A673 (cell line): Measurements from ENCODE around the gene SLMAP. TPM values are rescaled to one million over a fixed set of nuclear protein-coding genes. Genes with fewer than 3 reads are reported as not detected.

ENCODE experiments used
- BruUV-seq: library from RNA; stranded (reverse); fragments of 400-500 nt; replicated peaks from 2 replicates; lab custom pipeline; 2021; lab: Mats Ljungman, UMichigan
- CTCF ChIA-PET: fragments of 300-600 bp; sonication (Branson Sonifier 250); formaldehyde crosslinking; loops from one replicate; lab custom pipeline; 2022; ENCODE audit warnings: antibody characterized with exemption; lab: Charles Lee
- POLR2A ChIA-PET: fragments of 300-600 bp; sonication (Branson Sonifier 250); formaldehyde crosslinking; loops from one replicate; lab custom pipeline; 2022; ENCODE audit warnings: antibody characterized with exemption; ENCODE audit not compliant: low non-redundant PET; lab: Charles Lee
- DNase-seq: peaks from one replicate; pipeline ENCODE4 v3.0.0-alpha.2; 2015; ENCODE audit warnings: low spot score
- H3K27ac ChIP-seq: fragments of 200-600 bp; sonication (generic); 2 replicates; pipeline ENCODE4 v1.5.1; 2016; ENCODE audit warnings: mixed run types, low read depth, mild to moderate bottlenecking, mixed read lengths, antibody characterized with exemption, low read length; ENCODE audit not compliant: poor library complexity, severe bottlenecking
- H3K27me3 ChIP-seq: fragments of 200-600 bp; sonication (generic); replicated peaks from 2 replicates; pipeline ENCODE4 v1.6.1; 2017; ENCODE audit warnings: mixed run types, low read depth, mild to moderate bottlenecking, mixed read lengths, antibody characterized with exemption, low read length; ENCODE audit not compliant: insufficient read depth, poor library complexity
- H3K36me3 ChIP-seq: fragments of 200-600 bp; sonication (generic); 2 replicates; pipeline ENCODE4 v1.6.1; 2016; ENCODE audit warnings: mixed run types, mild to moderate bottlenecking, mixed read lengths, antibody characterized with exemption, low read length; ENCODE audit not compliant: insufficient read depth, poor library complexity, severe bottlenecking
- H3K4me1 ChIP-seq: fragments of 200-600 bp; sonication (generic); 2 replicates; pipeline ENCODE4 v1.6.1; 2017; ENCODE audit warnings: mixed run types, mild to moderate bottlenecking, mixed read lengths, antibody characterized with exemption, low read length; ENCODE audit not compliant: insufficient read depth, poor library complexity, severe bottlenecking
- H3K4me3 ChIP-seq: fragments of 200-600 bp; sonication (generic); 2 replicates; pipeline ENCODE4 v1.5.1; 2016; ENCODE audit warnings: low read depth, mixed run types, mild to moderate bottlenecking, mixed read lengths, low read length; ENCODE audit not compliant: poor library complexity, severe bottlenecking
- H3K9me3 ChIP-seq: fragments of 200-600 bp; sonication (generic); 2 replicates; pipeline ENCODE4 v1.6.1; 2016; ENCODE audit warnings: mixed run types, low read depth, mild to moderate bottlenecking, mixed read lengths, antibody characterized with exemption, low read length; ENCODE audit not compliant: poor library complexity, severe bottlenecking
- EZH2 ChIP-seq: fragments of 200-600 bp; sonication (generic); IDR thresholded peaks from 2 replicates; pipeline ENCODE4 v1.6.1; 2017; ENCODE audit warnings: borderline replicate concordance, low read depth, mild to moderate bottlenecking, mixed read lengths, antibody characterized with exemption, low read length; ENCODE audit not compliant: poor library complexity, severe bottlenecking
- intact Hi-C: fragments of 100-400 bp; cut with micrococcal nuclease; formaldehyde crosslinking; loops from one replicate; pipeline ENCODE4 v1.10.0; 2022; ENCODE audit not compliant: unreplicated experiment
- total RNA-seq: library from RNA; stranded (reverse); gene quantifications from 2 replicates; pipeline ENCODE4 v1.2.3, GENCODE V29; 2021
- TF ChIP-seq, protein P1 (sequence below): fragments of 300-800, 200-600 bp; sonication (generic); conservative IDR thresholded peaks from 2 replicates; pipeline ENCODE4 v1.5.1; 2017; ENCODE audit warnings: low read depth, mild to moderate bottlenecking, antibody characterized with exemption, low read length, moderate library complexity, mixed read lengths

The SLMAP gene
- total RNA-seq, 1 experiment from 2014 or later, result 32.4 TPM

DNA sequence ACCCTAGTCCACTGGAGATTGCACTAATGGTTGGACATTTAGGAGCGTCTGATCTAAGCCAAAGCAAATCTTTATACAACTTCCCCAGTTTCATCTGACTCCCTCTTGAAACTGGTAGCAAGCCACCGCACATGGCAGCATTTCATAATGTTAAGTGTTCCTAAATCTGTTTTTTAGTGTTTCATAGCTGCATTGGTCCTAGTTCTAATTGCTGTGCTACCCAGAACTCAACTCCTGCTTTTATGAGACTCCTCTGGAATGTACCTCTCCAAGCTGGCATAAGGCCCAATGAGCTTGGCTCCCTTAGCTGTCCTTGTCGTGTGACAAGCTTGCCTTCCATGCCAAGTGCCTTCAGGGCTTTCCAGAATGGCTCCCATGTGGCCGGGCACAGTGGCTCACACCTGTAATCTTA is 186.8 kb downstream of the SLMAP start:
- Histone ChIP-seq H3K27ac (no peak overlapping the region), H3K36me3 (no peaks in the 10 kb centered on the region), H3K9me3 (no peaks in the 10 kb centered on the region), H3K27me3 (no peaks in the 10 kb centered on the region), H3K4me3 (no peak overlapping the region), H3K4me1 (no peaks in the 10 kb centered on the region)
- no peak for TF ChIP-seq EZH2
- TF ChIP-seq, protein P1, sequence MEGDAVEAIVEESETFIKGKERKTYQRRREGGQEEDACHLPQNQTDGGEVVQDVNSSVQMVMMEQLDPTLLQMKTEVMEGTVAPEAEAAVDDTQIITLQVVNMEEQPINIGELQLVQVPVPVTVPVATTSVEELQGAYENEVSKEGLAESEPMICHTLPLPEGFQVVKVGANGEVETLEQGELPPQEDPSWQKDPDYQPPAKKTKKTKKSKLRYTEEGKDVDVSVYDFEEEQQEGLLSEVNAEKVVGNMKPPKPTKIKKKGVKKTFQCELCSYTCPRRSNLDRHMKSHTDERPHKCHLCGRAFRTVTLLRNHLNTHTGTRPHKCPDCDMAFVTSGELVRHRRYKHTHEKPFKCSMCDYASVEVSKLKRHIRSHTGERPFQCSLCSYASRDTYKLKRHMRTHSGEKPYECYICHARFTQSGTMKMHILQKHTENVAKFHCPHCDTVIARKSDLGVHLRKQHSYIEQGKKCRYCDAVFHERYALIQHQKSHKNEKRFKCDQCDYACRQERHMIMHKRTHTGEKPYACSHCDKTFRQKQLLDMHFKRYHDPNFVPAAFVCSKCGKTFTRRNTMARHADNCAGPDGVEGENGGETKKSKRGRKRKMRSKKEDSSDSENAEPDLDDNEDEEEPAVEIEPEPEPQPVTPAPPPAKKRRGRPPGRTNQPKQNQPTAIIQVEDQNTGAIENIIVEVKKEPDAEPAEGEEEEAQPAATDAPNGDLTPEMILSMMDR, result no peak
- ChIA-PET CTCF (no interaction called here), POLR2A (no interaction called here)
- no TSS peak for BruUV-seq
- intact Hi-C loops, result no loop called here
- DNase-seq, result no peak

DNA sequence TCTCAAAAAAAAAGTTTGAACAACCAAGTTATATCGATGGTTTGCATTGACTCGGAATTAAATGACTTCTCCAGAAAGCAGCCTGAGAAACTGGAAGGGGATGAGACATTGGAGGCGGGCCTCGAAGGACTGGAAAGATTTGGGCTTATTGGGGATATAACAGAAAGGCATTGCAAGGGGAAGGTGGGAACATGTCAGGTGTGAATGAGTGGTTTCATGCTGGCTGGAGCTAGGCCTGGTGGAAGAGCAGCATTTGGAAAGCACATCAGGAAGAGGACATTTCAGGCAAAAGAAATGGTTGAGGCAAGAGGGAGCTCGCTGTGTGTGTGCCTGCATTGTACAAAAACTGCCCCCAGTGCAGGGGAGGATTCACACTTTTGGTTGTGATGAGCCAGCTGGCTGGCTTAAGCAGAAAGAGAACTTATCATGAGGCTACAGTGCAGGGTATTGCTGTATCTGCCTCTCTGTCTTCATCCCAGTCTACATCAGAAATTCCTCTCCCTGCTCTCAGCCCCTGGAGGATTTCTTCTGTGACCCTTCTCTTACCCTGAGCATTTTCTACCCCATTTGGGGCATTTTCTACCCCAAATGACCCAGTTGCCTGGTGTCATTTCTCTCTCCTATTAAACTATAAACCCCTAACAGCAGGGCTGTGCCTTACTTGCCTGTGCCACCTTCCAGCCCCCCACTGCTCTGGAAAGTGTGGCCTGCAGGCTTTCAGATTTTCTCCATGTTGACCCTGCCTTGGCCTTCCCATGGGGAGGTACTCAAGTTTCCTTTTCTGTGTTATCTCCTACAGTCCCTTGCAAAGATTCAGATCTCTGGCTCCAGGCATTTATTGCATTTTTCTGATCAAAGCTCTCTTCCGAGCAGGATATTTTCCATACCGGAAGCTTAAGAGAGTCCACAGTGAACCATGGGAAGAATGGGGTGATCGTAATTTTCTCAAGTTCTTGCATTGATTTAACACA is 187.7 kb downstream of the SLMAP start:
- POLR2A ChIA-PET, result no interaction called here
- DNase-seq, result no peak
- Histone ChIP-seq H3K36me3 (no peaks in the 10 kb centered on the region), H3K27ac (no peak overlapping the region), H3K4me3 (no peak overlapping the region), H3K27me3 (no peaks in the 10 kb centered on the region), H3K9me3 (no peaks in the 10 kb centered on the region), H3K4me1 (no peaks in the 10 kb centered on the region)
- intact Hi-C loops, result no loop called here
- TF ChIP-seq, protein P1, result no peak
- TF ChIP-seq EZH2, result no peak
- CTCF ChIA-PET, result no interaction called here
- BruUV-seq, result no TSS peak

DNA sequence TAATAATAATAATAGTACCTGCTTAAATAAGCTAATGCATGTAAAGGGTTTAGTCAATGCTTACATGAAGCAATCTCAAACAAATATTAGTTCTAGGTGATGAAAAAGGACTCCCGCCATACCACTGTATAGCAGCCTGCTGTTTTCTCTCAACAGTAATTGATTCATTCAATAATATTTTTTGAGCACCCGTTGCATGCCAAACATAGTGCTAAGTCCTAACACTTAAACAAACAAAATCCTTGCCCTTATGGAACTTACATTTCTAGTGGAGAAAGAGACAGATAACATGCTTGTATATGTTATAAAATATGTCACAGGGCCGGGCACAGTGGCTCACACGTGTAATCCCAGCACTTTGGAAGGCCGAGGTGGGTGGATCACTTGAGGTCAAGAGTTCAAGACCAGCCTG is 190.9 kb downstream of the SLMAP start:
- no peak for DNase-seq

More for the DNA sequence above, 190.9 kb downstream of the SLMAP start:
- Histone ChIP-seq H3K9me3 (no peaks in the 10 kb centered on the region), H3K4me1 (no peaks in the 10 kb centered on the region), H3K4me3 (no peak overlapping the region), H3K36me3 (no peaks in the 10 kb centered on the region), H3K27ac (no peak overlapping the region), H3K27me3 (no peaks in the 10 kb centered on the region)
- POLR2A ChIA-PET, result no interaction called here
- intact Hi-C loops, result no loop called here
- TF ChIP-seq, protein P1, result no peak
- no peak for TF ChIP-seq EZH2
- CTCF ChIA-PET, result no interaction called here
- no TSS peak for BruUV-seq
